ENCODE measurements around the gene ELL. TPM values are rescaled to one million over a fixed set of nuclear protein-coding genes. Genes with fewer than 3 reads are reported as not detected.

The ELL gene
- total RNA-seq, 1 experiment from 2014 or later: 17.0 TPM

- no peak overlapping the region for H3K27ac ChIP-seq (ENCODE audit: insufficient read length, low read depth, low read length)
- no CpG with 5 or more reads among the region's 15 CpGs for WGBS (ENCODE audit: extremely low coverage, insufficient read length, low lambda C conversion rate)
Observed at GRCh38 chr19:18491995-18492953, 29.6 kb downstream of the ELL start.

More at GRCh38 chr19:18491995-18492953, 29.6 kb downstream of the ELL start:
- Histone ChIP-seq H4K5ac (ENCODE audit: insufficient read length, low read depth, low read length) (no peak overlapping the region), H2AFZ (ENCODE audit: low read length) (no peak overlapping the region), H4K20me1 (ENCODE audit: control insufficient read depth, insufficient read depth, insufficient read length) (peaks cover 2% of the 10 kb centered on the region), H3K14ac (ENCODE audit: insufficient read depth, low read length) (no peak overlapping the region; the same call in 1 of the 2 replicates), H3K9ac (ENCODE audit: extremely low read depth, insufficient read length, low read length) (no peak overlapping the region), H3K18ac (ENCODE audit: insufficient read length, low read depth, low read length) (no peak overlapping the region), H3T11ph (ENCODE audit: low read length) (no peak overlapping the region), H2BK15ac (ENCODE audit: low read depth, low read length) (no peak overlapping the region), H4K8ac (replicated peaks; ENCODE audit: insufficient read length, low read depth, low read length) (no peak overlapping the region), H3K56ac (ENCODE audit: insufficient read length, low read depth, low read length) (no peak overlapping the region), H3K79me1 (ENCODE audit: insufficient read depth, low read depth, low read length, poor library complexity, severe bottlenecking) (no peaks in the 10 kb centered on the region), H3K23me2 (ENCODE audit: insufficient read length, low read depth, low read length, poor library complexity, severe bottlenecking) (no peaks in the 10 kb centered on the region), H3K79me2 (ENCODE audit: insufficient read depth, low read length) (peaks cover 2% of the 10 kb centered on the region; the same call in 1 of the 2 replicates), H3K23ac (ENCODE audit: insufficient read length, low read depth, low read length) (no peak overlapping the region), H4K91ac (ENCODE audit: insufficient read length, low read depth, low read length) (no peak overlapping the region), H3K4me1 (ENCODE audit: insufficient read depth, low read length) (peaks cover 2% of the 10 kb centered on the region; the same call in 1 of the 2 replicates), H3K9me3 (ENCODE audit: control insufficient read depth, low read depth, low read length) (no peaks in the 10 kb centered on the region), H3K27me3 (ENCODE audit: insufficient read depth, low read length) (no peaks in the 10 kb centered on the region), H2AK5ac (ENCODE audit: insufficient read length, low read length) (no peak overlapping the region), H2BK20ac (ENCODE audit: low read depth, low read length, poor library complexity, severe bottlenecking) (no peak overlapping the region), H2BK5ac (ENCODE audit: insufficient read length, low read length) (no peak overlapping the region), H2BK12ac (ENCODE audit: insufficient read length, low read depth, low read length) (no peak overlapping the region), H2BK120ac (ENCODE audit: low read depth, low read length, poor library complexity, severe bottlenecking) (no peak overlapping the region), H3K4me2 (ENCODE audit: insufficient read depth, insufficient read length, low read length) (no peak overlapping the region), H3K4ac (ENCODE audit: low read depth, low read length) (no peak overlapping the region)
- no peak overlapping the region for H3K4me3 Mint-ChIP-seq
- TF ChIP-seq CTCF (conservative IDR thresholded peaks at IDR 0.05): no peak
- no peaks in the 10 kb centered on the region for H3K27me3 Mint-ChIP-seq (ENCODE audit: low read depth)
- peaks cover 42% of the 10 kb centered on the region in 2 experiments for H3K4me1 Mint-ChIP-seq
- H3K9me3 Mint-ChIP-seq: no peaks in the 10 kb centered on the region
- H3K36me3 Mint-ChIP-seq (ENCODE audit: insufficient read depth in 1 of 3, low read depth in 3 of 3): no peaks in the 10 kb centered on the region; a peak in 1 of 7 replicates
- no peak for DNase-seq
- H3K27ac Mint-ChIP-seq: peak overlapping the region in 2 of 3 experiments; percentile 30 to 77; a peak in 3 of 7 replicates
